Measurements from ENCODE around the gene FADS2.

FADS2 gene

GRCh38 chr11:61795876-61796526 is 32.1 kb upstream of the FADS2 start:
- DNase-seq = no peak

- DNase-seq = peak; percentile 86
Measured at GRCh38 chr11:61797263-61797944, 30.7 kb upstream of the FADS2 start.

GRCh38 chr11:61799665-61800284 is 28.3 kb upstream of the FADS2 start:
- no peak for DNase-seq

- no peak for DNase-seq
Measured at GRCh38 chr11:61800331-61801281, 27.5 kb upstream of the FADS2 start.

GRCh38 chr11:61802605-61803004 is 25.5 kb upstream of the FADS2 start:
- DNase-seq = no peak

- no peak for DNase-seq
Measured at GRCh38 chr11:61803889-61804647, 24.0 kb upstream of the FADS2 start.

GRCh38 chr11:61805146-61805545 is 23.0 kb upstream of the FADS2 start:
- no peak for DNase-seq

GRCh38 chr11:61806785-61807184 is 21.3 kb upstream of the FADS2 start:
- no peak for DNase-seq

- no peak for DNase-seq
Measured at GRCh38 chr11:61810671-61811175, 17.4 kb upstream of the FADS2 start.

- DNase-seq = no peak
Measured at GRCh38 chr11:61811831-61812230, 16.3 kb upstream of the FADS2 start.

- no peak for DNase-seq
Measured at GRCh38 chr11:61812736-61813411, 15.2 kb upstream of the FADS2 start.

GRCh38 chr11:61814247-61814957 is 13.7 kb upstream of the FADS2 start:
- DNase-seq = peak; percentile 30

GRCh38 chr11:61814958-61815789 is 12.9 kb upstream of the FADS2 start:
- DNase-seq = peak; percentile 98

GRCh38 chr11:61815790-61816735 is 12.0 kb upstream of the FADS2 start:
- peak; percentile 39 for DNase-seq

GRCh38 chr11:61816736-61817455 is 11.2 kb upstream of the FADS2 start, which contains the start of gene FADS1:
Gene FADS1 (minus strand): TSS chr11:61817003. CDS start chr11:61816929, 74 bp downstream.
- peak; percentile 97 for DNase-seq

- DNase-seq = no peak
Measured at GRCh38 chr11:61817471-61818202, 10.5 kb upstream of the FADS2 start.

GRCh38 chr11:61820174-61820573 is 7.9 kb upstream of the FADS2 start:
- DNase-seq = no peak
